Astrocyte of the cerebellum (primary cell): Measurements from ENCODE around the gene AOC2.
A peak's percentile ranks its signal among the peaks of the same experiment; 100 is the strongest.

Experiments
- DNase-seq: peaks from one replicate; pipeline ENCODE4 v3.0.0-alpha.2; 2011; ENCODE audit warnings: low read depth
- H3K4me3 ChIP-seq: 2 replicates; pipeline ENCODE4 v1.5.1; 2011; ENCODE audit warnings: mild to moderate bottlenecking, low read depth, low read length, moderate library complexity
- in situ Hi-C: cut with HindIII; loops from 2 replicates; pipeline ENCODE4 v1.10.0; 2017; ENCODE audit warnings: low sequenced_read_pairs
- TF ChIP-seq, protein P1 (sequence below): IDR thresholded peaks from 2 replicates; pipeline ENCODE4 v1.5.1; 2012; ENCODE audit warnings: low read length, low read depth, moderate library complexity, mild to moderate bottlenecking; ENCODE audit errors: missing control alignments

The AOC2 gene

GRCh38 chr17:42843358-42843934 lies 934 bp upstream of the AOC2 start:
- TF ChIP-seq, protein P1, sequence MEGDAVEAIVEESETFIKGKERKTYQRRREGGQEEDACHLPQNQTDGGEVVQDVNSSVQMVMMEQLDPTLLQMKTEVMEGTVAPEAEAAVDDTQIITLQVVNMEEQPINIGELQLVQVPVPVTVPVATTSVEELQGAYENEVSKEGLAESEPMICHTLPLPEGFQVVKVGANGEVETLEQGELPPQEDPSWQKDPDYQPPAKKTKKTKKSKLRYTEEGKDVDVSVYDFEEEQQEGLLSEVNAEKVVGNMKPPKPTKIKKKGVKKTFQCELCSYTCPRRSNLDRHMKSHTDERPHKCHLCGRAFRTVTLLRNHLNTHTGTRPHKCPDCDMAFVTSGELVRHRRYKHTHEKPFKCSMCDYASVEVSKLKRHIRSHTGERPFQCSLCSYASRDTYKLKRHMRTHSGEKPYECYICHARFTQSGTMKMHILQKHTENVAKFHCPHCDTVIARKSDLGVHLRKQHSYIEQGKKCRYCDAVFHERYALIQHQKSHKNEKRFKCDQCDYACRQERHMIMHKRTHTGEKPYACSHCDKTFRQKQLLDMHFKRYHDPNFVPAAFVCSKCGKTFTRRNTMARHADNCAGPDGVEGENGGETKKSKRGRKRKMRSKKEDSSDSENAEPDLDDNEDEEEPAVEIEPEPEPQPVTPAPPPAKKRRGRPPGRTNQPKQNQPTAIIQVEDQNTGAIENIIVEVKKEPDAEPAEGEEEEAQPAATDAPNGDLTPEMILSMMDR: peak; percentile 100
- no peak overlapping the region for H3K4me3 ChIP-seq
- peak; percentile 62 for DNase-seq
- in situ Hi-C loops: no loop called here

DNA sequence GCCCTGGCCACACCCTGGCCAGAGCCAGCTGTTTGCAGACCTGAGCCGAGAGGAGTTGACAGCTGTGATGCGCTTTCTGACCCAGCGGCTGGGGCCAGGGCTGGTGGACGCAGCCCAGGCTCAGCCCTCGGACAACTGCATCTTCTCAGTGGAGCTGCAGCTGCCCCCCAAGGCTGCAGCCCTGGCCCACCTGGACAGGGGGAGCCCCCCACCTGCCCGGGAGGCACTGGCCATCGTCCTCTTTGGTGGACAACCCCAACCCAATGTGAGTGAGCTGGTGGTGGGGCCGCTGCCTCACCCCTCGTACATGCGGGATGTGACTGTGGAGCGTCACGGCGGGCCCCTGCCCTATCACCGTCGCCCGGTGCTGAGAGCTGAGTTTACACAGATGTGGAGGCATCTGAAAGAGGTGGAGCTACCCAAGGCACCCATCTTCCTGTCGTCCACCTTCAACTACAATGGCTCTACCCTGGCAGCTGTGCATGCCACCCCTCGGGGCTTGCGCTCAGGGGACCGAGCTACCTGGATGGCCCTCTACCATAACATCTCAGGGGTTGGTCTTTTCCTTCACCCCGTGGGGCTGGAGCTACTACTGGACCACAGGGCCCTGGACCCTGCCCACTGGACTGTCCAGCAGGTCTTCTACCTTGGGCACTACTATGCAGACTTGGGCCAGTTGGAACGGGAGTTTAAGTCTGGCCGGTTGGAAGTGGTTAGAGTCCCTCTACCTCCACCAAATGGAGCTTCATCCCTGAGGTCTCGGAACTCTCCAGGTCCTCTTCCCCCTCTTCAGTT lies 578 bp downstream of the AOC2 start:
- in situ Hi-C loops: no loop called here
- H3K4me3 ChIP-seq: no peak overlapping the region
- DNase-seq: no peak
- TF ChIP-seq, protein P1: no peak

DNA sequence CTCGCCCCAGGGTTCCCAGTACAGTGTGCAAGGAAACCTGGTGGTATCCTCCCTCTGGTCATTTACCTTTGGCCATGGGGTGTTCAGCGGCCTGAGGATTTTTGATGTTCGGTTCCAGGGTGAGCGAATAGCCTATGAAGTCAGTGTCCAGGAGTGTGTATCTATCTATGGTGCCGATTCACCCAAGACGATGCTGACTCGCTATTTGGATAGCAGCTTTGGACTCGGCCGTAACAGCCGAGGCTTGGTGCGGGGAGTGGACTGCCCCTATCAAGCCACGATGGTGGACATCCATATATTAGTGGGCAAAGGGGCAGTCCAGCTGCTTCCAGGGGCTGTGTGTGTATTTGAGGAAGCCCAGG lies 1.2 kb downstream of the AOC2 start:
- in situ Hi-C loops: no loop called here
- no peak for DNase-seq
- TF ChIP-seq, protein P1: no peak
- H3K4me3 ChIP-seq: no peak overlapping the region

- in situ Hi-C loops: no loop called here
Observed at GRCh38 chr17:42845918-42846593, 1.7 kb downstream of the AOC2 start.

DNA sequence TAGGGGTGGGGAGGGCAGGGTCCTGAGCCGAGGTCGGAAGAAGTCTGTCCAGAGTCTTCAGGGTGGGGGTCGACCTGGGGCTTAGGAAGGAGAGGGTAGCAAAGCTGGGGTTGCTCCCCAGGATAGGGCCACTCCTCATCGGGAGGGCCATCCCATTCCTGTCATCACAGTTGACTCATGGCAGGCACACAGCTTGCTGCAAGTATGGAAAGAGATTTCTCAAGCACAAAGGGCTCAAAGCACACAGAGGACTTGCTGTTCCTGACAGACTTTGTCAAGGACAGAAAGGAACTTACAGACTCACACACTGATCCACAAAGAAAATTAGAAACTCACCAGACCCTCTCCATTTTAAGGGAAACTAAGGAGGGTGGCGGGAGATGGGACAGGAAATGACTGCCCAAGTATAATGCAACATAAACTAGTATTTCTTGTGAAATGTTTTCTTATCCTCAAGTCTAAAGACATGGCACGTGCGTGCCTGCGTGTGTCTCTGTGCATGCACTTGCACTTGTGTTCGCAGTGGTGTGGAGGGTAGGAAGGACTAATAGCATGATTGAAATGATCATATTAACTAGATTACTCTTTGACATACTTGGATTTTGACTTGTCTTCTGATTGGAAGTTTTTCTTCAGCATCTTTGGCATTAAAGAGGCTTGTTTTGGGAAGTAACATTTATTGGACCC lies 2.4 kb downstream of the AOC2 start:
- TF ChIP-seq, protein P1: no peak

More at GRCh38 chr17:42845918-42846593, 1.7 kb downstream of the AOC2 start:
- no peak overlapping the region for H3K4me3 ChIP-seq
- TF ChIP-seq, protein P1: no peak
- no peak for DNase-seq

GRCh38 chr17:42848093-42848492 lies 3.7 kb downstream of the AOC2 start:
- in situ Hi-C loops: no loop called here
- TF ChIP-seq, protein P1: no peak
- DNase-seq: no peak

More for the DNA sequence above, 2.4 kb downstream of the AOC2 start:
- no peak for DNase-seq
- H3K4me3 ChIP-seq: no peak overlapping the region
- in situ Hi-C loops: no loop called here

More at GRCh38 chr17:42848093-42848492, 3.7 kb downstream of the AOC2 start:
- H3K4me3 ChIP-seq: no peak overlapping the region
